ENCODE results near the gene KIRREL1.

KIRREL1 gene

DNA sequence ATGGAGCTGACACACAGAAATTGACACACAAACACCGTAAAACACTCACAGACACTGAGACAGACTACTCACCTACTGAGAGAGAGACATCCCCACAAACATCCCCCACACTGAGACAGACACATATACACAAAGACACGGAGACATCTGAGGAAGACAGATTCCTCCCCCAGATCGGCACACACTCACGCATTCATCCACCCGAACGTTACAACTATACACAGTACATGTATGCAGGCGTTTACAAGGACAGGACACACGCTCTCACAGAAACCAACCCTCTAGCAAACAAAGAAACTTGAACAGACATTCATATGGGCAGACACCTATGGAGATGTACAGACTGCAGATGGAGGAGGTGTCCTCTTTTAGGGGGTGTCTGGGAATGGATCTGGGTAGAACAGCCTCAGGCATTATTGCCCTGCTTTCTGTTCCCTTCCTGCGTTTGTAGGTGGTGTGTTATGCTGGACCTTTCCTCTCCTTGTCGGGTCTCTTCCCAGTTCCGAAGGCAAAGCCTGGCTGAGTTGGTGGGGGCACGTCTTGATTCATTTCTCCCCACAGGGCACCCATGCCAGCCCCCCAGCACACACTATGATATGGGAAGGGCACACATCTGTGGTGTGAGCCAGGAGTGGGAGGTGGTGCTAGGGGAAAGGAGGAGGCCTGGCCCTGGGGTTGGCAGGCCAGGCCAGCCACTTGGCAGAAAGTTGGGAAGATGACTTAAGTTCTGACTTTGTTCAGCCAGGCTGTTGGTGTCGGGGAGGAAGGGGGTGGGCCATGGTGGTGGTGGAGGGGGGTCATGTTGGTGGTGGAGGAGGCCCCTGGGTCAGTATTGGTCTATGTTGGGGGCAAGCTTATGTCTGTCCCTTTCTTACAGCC lies 1.5 kb downstream of the KIRREL1 start:
- peak overlapping the region; percentile 90 for H3K4me3 ChIP-seq (ENCODE audit: severe bottlenecking)
- DNase-seq (ENCODE audit: low spot score): no peak
- peaks cover 28% of the 10 kb centered on the region for H3K36me3 ChIP-seq (ENCODE audit: low read depth)
- peak; percentile 31 for ATAC-seq (ENCODE audit: low read depth)
- no peaks in the 10 kb centered on the region for H3K9me3 ChIP-seq (ENCODE audit: severe bottlenecking)
- TF ChIP-seq, protein P1, sequence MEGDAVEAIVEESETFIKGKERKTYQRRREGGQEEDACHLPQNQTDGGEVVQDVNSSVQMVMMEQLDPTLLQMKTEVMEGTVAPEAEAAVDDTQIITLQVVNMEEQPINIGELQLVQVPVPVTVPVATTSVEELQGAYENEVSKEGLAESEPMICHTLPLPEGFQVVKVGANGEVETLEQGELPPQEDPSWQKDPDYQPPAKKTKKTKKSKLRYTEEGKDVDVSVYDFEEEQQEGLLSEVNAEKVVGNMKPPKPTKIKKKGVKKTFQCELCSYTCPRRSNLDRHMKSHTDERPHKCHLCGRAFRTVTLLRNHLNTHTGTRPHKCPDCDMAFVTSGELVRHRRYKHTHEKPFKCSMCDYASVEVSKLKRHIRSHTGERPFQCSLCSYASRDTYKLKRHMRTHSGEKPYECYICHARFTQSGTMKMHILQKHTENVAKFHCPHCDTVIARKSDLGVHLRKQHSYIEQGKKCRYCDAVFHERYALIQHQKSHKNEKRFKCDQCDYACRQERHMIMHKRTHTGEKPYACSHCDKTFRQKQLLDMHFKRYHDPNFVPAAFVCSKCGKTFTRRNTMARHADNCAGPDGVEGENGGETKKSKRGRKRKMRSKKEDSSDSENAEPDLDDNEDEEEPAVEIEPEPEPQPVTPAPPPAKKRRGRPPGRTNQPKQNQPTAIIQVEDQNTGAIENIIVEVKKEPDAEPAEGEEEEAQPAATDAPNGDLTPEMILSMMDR (IDR thresholded peaks at IDR 0.05; ENCODE audit: poor library complexity, severe bottlenecking): no peak
- H3K27me3 ChIP-seq (ENCODE audit: insufficient read depth, poor library complexity, severe bottlenecking): no peaks in the 10 kb centered on the region
- H3K27ac ChIP-seq (ENCODE audit: poor library complexity, severe bottlenecking): peak overlapping the region; percentile 76
- peaks cover 6% of the 10 kb centered on the region for H3K4me1 ChIP-seq (ENCODE audit: insufficient read depth, poor library complexity, severe bottlenecking)

DNA sequence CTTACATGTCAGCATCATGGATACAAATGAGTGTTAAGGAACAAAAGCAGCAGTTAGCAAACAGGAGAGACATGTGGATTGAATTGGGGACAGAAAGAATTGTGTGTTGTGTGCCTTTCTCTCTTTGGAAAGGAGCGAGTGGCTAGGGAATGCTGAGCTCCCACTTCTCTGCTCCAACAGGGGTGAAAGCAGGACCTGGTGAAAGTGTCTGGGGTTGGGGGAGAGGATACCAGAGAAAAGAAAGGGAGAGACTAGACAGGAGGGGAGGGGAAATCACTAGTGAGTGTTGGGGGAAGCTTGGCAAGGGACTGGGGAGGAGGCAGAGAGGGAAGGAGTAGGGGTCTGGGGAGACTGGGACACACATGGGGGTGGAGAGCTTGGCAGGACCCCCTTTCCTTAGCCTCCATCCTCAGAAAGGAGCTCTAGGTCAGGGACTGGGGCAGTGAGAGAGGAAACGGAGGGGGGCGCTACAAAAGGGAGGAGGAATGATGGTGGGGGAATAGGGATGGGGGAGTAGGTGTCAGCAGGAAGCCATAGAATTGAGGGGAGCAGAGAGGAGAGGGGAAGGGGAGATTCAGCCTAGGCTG lies 2.2 kb downstream of the KIRREL1 start:
- ATAC-seq (ENCODE audit: low read depth) (no peak), DNase-seq (ENCODE audit: low spot score) (no peak)
- Histone ChIP-seq H3K9me3 (ENCODE audit: severe bottlenecking) (no peaks in the 10 kb centered on the region), H3K4me3 (ENCODE audit: severe bottlenecking) (no peak overlapping the region), H3K4me1 (ENCODE audit: insufficient read depth, poor library complexity, severe bottlenecking) (peaks cover 6% of the 10 kb centered on the region), H3K27ac (ENCODE audit: poor library complexity, severe bottlenecking) (peak overlapping the region; percentile 76), H3K36me3 (ENCODE audit: low read depth) (peaks cover 28% of the 10 kb centered on the region), H3K27me3 (ENCODE audit: insufficient read depth, poor library complexity, severe bottlenecking) (no peaks in the 10 kb centered on the region)
- TF ChIP-seq, protein P1 (IDR thresholded peaks at IDR 0.05; ENCODE audit: poor library complexity, severe bottlenecking): no peak

GRCh38 chr1:157996433-157996832 lies 3.0 kb downstream of the KIRREL1 start:
- H3K27me3 ChIP-seq (ENCODE audit: insufficient read depth, poor library complexity, severe bottlenecking): no peaks in the 10 kb centered on the region
- H3K27ac ChIP-seq (ENCODE audit: poor library complexity, severe bottlenecking): peak overlapping the region; percentile 76
- peaks cover 6% of the 10 kb centered on the region for H3K4me1 ChIP-seq (ENCODE audit: insufficient read depth, poor library complexity, severe bottlenecking)
- DNase-seq (ENCODE audit: low spot score): no peak
- no peak for ATAC-seq (ENCODE audit: low read depth)
- peaks cover 28% of the 10 kb centered on the region for H3K36me3 ChIP-seq (ENCODE audit: low read depth)
- H3K9me3 ChIP-seq (ENCODE audit: severe bottlenecking): no peaks in the 10 kb centered on the region
- TF ChIP-seq, protein P1 (IDR thresholded peaks at IDR 0.05; ENCODE audit: poor library complexity, severe bottlenecking): no peak
- H3K4me3 ChIP-seq (ENCODE audit: severe bottlenecking): no peak overlapping the region

DNA sequence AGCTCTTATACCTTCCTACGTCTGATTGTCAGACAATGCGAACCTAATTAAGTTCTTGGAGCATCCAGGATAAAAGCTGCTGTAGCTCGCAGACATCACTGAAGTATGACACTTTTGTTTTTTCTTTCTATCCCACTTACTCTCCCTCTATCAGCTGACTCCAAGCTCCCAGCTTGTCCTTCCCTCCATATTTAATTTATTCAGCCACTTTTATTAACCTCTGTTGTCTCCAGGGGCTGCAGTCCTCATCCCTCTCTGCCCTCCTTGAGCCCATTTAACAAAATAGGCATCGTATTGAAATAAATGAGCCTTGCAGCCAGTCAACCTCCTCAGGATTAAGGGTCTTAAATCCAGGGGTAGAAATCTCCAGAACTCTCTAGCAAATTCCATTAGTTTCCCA lies 7.1 kb downstream of the KIRREL1 start:
- Histone ChIP-seq H3K36me3 (ENCODE audit: low read depth) (peaks cover 28% of the 10 kb centered on the region), H3K27me3 (ENCODE audit: insufficient read depth, poor library complexity, severe bottlenecking) (no peaks in the 10 kb centered on the region), H3K4me3 (ENCODE audit: severe bottlenecking) (no peak overlapping the region), H3K9me3 (ENCODE audit: severe bottlenecking) (no peaks in the 10 kb centered on the region), H3K4me1 (ENCODE audit: insufficient read depth, poor library complexity, severe bottlenecking) (peaks cover 18% of the 10 kb centered on the region), H3K27ac (ENCODE audit: poor library complexity, severe bottlenecking) (no peak overlapping the region)
- no peak for ATAC-seq (ENCODE audit: low read depth)
- DNase-seq (ENCODE audit: low spot score): no peak
- TF ChIP-seq, protein P1 (IDR thresholded peaks at IDR 0.05; ENCODE audit: poor library complexity, severe bottlenecking): no peak

Data from RWPE2 (cell line).